Adrenal gland (tissue), 12 donors: ENCODE measurements around the gene DNAJB14. TPM values are rescaled to one million over a fixed set of nuclear protein-coding genes. Genes with fewer than 3 reads are reported as not detected.

ENCODE experiments used
- DNase-seq, 7 donors: peaks; one replicate each; pipeline ENCODE4 v3.0.0-alpha.2; 2019 to 2020
- H3K27ac ChIP-seq, 5 donors: fragments of 200-600 bp; sonication (generic) in 4 of 5; 1 replicate in 3 of 5; 2 replicates in 2 of 5; pipeline versions ENCODE4 v1.5.1 to v1.8.0; 2016 to 2020; ENCODE audit warnings: mild to moderate bottlenecking in 1 of 5
- H3K27me3 ChIP-seq: fragments of 200-600 bp; 2 replicates; pipeline ENCODE4 v1.8.0; 2021
- H3K36me3 ChIP-seq, 2 donors: fragments of 200-600 bp; replicated peaks in 1 of 2; 1 replicate in 1 of 2; 2 replicates in 1 of 2; pipeline versions ENCODE4 v1.5.1 to v1.8.0; 2018 to 2022
- H3K4me1 ChIP-seq, 2 donors: fragments of 200-600 bp; replicated peaks in 1 of 2; 1 replicate in 1 of 2; 2 replicates in 1 of 2; pipeline versions ENCODE4 v1.5.1 to v1.8.0; 2018 to 2021
- H3K4me3 ChIP-seq, 4 donors: fragments of 200-600 bp; sonication (generic) in 3 of 4; one replicate each; pipeline ENCODE4 v1.5.1; 2016 to 2018
- H3K9me3 ChIP-seq, 3 donors: fragments of 200-600 bp; sonication (generic) in 1 of 3; replicated peaks in 1 of 3; 1 replicate in 2 of 3; 2 replicates in 1 of 3; pipeline versions ENCODE4 v1.5.1 to v1.8.0; 2016 to 2021
- POLR2A ChIP-seq, 2 donors: fragments of 450-650 bp; IDR thresholded peaks; one replicate each; pipeline ENCODE4 v1.6.1; 2017; ENCODE audit warnings: antibody characterized with exemption in 2 of 2, mild to moderate bottlenecking in 2 of 2, moderate library complexity in 1 of 2
- WGBS, 4 donors: extraction: QIAGEN DNeasy Blood & Tissue Kit in 2 of 4; methylation state at CpG; one replicate each; pipeline versions ENCODE4 v1.1.5 to v1.1.7; 2013 to 2017; 5-methylcytosine and 5-hydroxymethylcytosine counted together
- intact Hi-C, 2 donors: fragments of 100-400 bp; cut with DNase I; formaldehyde crosslinking; loops; one replicate each; pipeline versions ENCODE4 v1.14.1 to v1.15.0; 2022 to 2023
- polyA plus RNA-seq, 3 donors: library from polyadenylated mRNA; stranded (reverse); fragments of 200-250 nt in 2 of 3; fragments of 350-450 nt in 1 of 3; fragmentation: Illumina TruSeq in 1 of 3; extraction: RNeasy Lipid Tissue Mini Kit (QIAGEN cat#74804) in 1 of 3; gene quantifications; one replicate each; pipeline ENCODE4 v1.2.3, GENCODE V29; 2013 to 2014
- total RNA-seq, 9 donors: library from RNA; depleted of rRNA in 4 of 9; stranded (reverse); fragments of >200 nt in 4 of 9; fragments of 120-200 nt in 1 of 9; fragmentation: NEBNext Ultra II Directional in 1 of 9; extraction: Animal tissue kit (Norgen Biotek cat#: 25700) in 1 of 9; gene quantifications; one replicate each; pipeline versions ENCODE4 v1.1.0 to v1.2.4, GENCODE V29; 2013 to 2023
- TF ChIP-seq, protein P1 (sequence below), 6 experiments: fragments of 450-650 bp in 4 of 6; fragments of 200-600 bp in 2 of 6; sonication (generic) in 1 of 6; IDR thresholded peaks; 1 replicate in 5 of 6; 2 replicates in 1 of 6; pipeline versions ENCODE4 v1.5.1 to v1.8.0; 2016 to 2021; ENCODE audit warnings: antibody characterized with exemption in 6 of 6, mild to moderate bottlenecking in 2 of 6, moderate library complexity in 1 of 6
- donor health status: healthy with polysubstance abuse.
- donor health status: Bipolar disorder and iron deficiency.
- donor health status: DM: yes; HTN: yes; CAD: no.
- donor health status: DM: no; HTN: no; CAD: no.
- donor health status: DM: no; HTN: no; CAD: no.
- donor health status: DM: yes; HTN: yes; CAD: no.

DNAJB14 gene
- total and polyA plus RNA-seq, 12 donors = 7.2 to 53.7 (median 33.3) TPM

DNA sequence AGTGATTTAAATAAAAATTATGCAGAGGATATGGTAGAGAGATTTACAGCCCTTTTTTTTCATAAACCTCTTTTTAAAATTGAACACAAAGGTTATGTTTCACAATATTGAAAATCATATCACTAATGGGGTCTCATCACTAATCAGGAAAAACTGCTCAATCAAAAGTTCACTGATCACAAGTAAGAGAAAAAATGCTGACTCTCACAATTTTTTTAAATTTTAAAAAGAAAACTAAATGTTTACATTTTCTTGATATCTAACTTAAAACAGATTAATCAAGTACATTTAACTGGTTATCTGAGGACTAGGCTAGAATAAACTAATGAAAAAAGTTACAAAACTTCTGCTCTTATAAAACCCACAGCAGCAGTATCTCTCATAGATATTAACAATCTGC, 60.7 kb downstream of the DNAJB14 start:
- no peak for TF ChIP-seq POLR2A (IDR thresholded peaks at IDR 0.05)
- TF ChIP-seq, protein P1, sequence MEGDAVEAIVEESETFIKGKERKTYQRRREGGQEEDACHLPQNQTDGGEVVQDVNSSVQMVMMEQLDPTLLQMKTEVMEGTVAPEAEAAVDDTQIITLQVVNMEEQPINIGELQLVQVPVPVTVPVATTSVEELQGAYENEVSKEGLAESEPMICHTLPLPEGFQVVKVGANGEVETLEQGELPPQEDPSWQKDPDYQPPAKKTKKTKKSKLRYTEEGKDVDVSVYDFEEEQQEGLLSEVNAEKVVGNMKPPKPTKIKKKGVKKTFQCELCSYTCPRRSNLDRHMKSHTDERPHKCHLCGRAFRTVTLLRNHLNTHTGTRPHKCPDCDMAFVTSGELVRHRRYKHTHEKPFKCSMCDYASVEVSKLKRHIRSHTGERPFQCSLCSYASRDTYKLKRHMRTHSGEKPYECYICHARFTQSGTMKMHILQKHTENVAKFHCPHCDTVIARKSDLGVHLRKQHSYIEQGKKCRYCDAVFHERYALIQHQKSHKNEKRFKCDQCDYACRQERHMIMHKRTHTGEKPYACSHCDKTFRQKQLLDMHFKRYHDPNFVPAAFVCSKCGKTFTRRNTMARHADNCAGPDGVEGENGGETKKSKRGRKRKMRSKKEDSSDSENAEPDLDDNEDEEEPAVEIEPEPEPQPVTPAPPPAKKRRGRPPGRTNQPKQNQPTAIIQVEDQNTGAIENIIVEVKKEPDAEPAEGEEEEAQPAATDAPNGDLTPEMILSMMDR (IDR thresholded peaks at IDR 0.05) = no peak
- H3K9me3 ChIP-seq = no peaks in the 10 kb centered on the region
- intact Hi-C loops = no loop called here
- H3K36me3 ChIP-seq = peaks cover 0 to 44% of the 10 kb centered on the region in 2 donors
- H3K4me1 ChIP-seq = peaks cover 0 to 15% of the 10 kb centered on the region in 2 donors
- H3K27me3 ChIP-seq = no peaks in the 10 kb centered on the region
- H3K27ac ChIP-seq = no peak overlapping the region
- DNase-seq = no peak
- H3K4me3 ChIP-seq = no peak overlapping the region

DNA sequence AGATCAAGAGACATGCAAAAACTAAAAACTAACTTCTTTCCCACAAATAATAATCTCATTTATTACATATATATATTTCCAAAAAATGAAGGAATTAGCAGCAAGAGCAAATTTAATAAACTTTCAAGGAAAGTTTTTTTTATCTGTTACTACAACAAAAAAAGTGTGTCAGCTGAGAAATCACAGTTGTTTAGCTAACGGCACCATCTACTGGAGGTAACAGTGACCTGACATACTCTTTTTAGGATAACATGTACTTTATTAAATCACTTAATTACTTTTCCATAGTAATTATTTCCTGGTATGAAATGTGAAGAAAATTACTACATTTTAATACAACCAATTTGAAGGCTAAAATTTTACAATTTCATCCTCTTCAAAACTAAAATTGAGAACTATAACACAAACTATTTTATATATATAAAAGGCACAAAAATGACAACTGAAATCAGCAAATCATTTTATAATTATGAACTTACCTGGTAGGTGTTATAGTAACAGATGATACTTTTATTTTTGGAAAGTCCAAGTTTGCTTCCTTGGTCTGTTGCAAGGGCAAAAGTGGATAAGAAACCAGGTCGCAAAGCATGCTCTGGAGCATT, 61.3 kb downstream of the DNAJB14 start:
- Histone ChIP-seq H3K36me3 (peaks cover 0 to 49% of the 10 kb centered on the region in 2 donors), H3K27ac (no peak overlapping the region), H3K4me1 (peaks cover 0 to 15% of the 10 kb centered on the region in 2 donors), H3K4me3 (no peak overlapping the region), H3K27me3 (no peaks in the 10 kb centered on the region), H3K9me3 (no peaks in the 10 kb centered on the region)
- no peak for TF ChIP-seq POLR2A (IDR thresholded peaks at IDR 0.05)
- TF ChIP-seq, protein P1 (IDR thresholded peaks at IDR 0.05) = peak; percentile 11 to 56 (median 46)
- intact Hi-C loops = no loop called here
- WGBS, 4 donors = 68 to 75% (median 74%) methylated on average over 2 of the region's 2 CpGs
- peak in 1 of 7 donors; percentile 7 for DNase-seq

DNA sequence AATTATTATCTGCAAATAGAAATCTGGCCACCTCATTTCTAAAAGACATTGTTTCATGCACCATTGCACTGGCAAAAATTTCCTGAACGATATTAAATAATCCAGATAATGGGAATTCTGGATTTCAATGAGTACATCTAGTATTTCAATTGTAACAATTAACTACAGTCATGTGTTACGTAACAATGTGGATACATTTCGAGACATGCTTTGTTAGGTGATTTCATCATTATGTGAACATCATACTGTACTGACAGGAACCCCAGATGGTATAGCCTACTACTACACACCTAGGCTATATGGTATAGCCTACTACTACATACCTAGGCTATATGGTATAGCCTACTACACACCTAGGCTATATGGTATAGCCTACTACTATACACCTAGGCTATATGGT, 67.0 kb downstream of the DNAJB14 start:
- Histone ChIP-seq H3K36me3 (peaks cover 0 to 52% of the 10 kb centered on the region in 2 donors), H3K27ac (no peak overlapping the region), H3K9me3 (no peaks in the 10 kb centered on the region), H3K4me3 (no peak overlapping the region), H3K4me1 (no peaks in the 10 kb centered on the region), H3K27me3 (no peaks in the 10 kb centered on the region)
- no peak for DNase-seq
- no peak for TF ChIP-seq POLR2A (IDR thresholded peaks at IDR 0.05)
- TF ChIP-seq, protein P1 (IDR thresholded peaks at IDR 0.05) = no peak
- 88 to 93% (median 90%) methylated on average over 3 of the region's 3 CpGs for WGBS, 4 donors
- intact Hi-C loops = no loop called here

- no peak overlapping the region for H3K27ac ChIP-seq
- no peaks in the 10 kb centered on the region for H3K4me1 ChIP-seq
- DNase-seq = no peak
- intact Hi-C loops = no loop called here
- TF ChIP-seq POLR2A (IDR thresholded peaks at IDR 0.05) = no peak
- no peak overlapping the region for H3K4me3 ChIP-seq
- H3K36me3 ChIP-seq = peaks cover 0 to 44% of the 10 kb centered on the region in 2 donors
- no peaks in the 10 kb centered on the region for H3K9me3 ChIP-seq
- H3K27me3 ChIP-seq = no peaks in the 10 kb centered on the region
Observed at GRCh38 chr4:99878604-99879003, 67.8 kb downstream of the DNAJB14 start.

DNA sequence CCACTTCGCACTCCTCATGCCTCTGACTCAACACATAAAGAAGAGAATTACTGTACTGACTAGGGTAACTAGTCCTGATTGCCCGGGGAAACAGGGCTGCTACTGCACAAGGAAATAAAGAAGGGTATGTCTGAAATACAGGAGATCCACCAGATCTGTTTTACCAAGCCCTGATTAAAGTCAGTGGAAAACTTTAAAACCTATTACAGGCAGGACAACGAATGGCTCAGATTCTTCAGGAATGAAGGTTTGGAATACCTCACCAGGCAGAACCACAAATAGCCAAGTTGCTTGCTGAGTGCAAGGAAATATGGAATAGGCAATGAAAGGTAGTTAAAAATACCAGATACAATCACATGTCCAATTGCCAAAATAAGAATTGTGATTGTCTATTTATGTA, 69.5 kb downstream of the DNAJB14 start:
- intact Hi-C loops = no loop called here
- DNase-seq = no peak
- no peak for TF ChIP-seq POLR2A (IDR thresholded peaks at IDR 0.05)
- TF ChIP-seq, protein P1 (IDR thresholded peaks at IDR 0.05) = no peak
- Histone ChIP-seq H3K9me3 (no peaks in the 10 kb centered on the region), H3K27ac (no peak overlapping the region), H3K4me3 (no peak overlapping the region), H3K4me1 (no peaks in the 10 kb centered on the region), H3K27me3 (no peaks in the 10 kb centered on the region), H3K36me3 (peaks cover 0 to 40% of the 10 kb centered on the region in 2 donors)
- 92 to 94% (median 92%) methylated on average over 3 of the region's 3 CpGs for WGBS, 4 donors
